Muscle layer of colon (tissue), 2 donors: ENCODE results near the gene PAX3.
"Not testable (repeated sequence)": the region's sequence is repeated elsewhere in the genome, so short reads cannot be mapped to it uniquely, and the experiment has no call there.

Experiments used
- H3K27ac ChIP-seq: one replicate; pipeline ENCODE4 v1.7.0; 2013; ENCODE audit warnings: low read depth, mild to moderate bottlenecking, low read length, moderate library complexity
- H3K27me3 ChIP-seq, 2 donors: one replicate each; pipeline ENCODE4 v1.7.0; 2013; ENCODE audit warnings: low read length in 2 of 2, mild to moderate bottlenecking in 2 of 2; ENCODE audit not compliant: insufficient read depth in 2 of 2, control insufficient read depth in 1 of 2
- H3K36me3 ChIP-seq: one replicate; pipeline ENCODE4 v1.7.0; 2013; ENCODE audit warnings: mild to moderate bottlenecking, low read length; ENCODE audit not compliant: insufficient read depth
- H3K4me1 ChIP-seq: one replicate; pipeline ENCODE4 v1.7.0; 2013; ENCODE audit warnings: mild to moderate bottlenecking, low read length; ENCODE audit not compliant: insufficient read depth
- H3K4me3 ChIP-seq, 2 donors: one replicate each; pipeline ENCODE4 v1.7.0; 2013; ENCODE audit warnings: low read length in 2 of 2, low read depth in 1 of 2, mild to moderate bottlenecking in 1 of 2, moderate library complexity in 1 of 2
- H3K9ac ChIP-seq: one replicate; pipeline ENCODE4 v1.7.0; 2013; ENCODE audit warnings: low read length
- H3K9me3 ChIP-seq: one replicate; pipeline ENCODE4 v1.7.0; 2013; ENCODE audit warnings: mild to moderate bottlenecking, low read length
- donor health status: abdominal sarcoma.
- donor health status: Adenocarcinoma of cecum.

The PAX3 gene

GRCh38 chr2:222179592-222179991 lies 119.2 kb downstream of the PAX3 start:
- H3K4me1 ChIP-seq: no peaks in the 10 kb centered on the region
- no peaks in the 10 kb centered on the region for H3K36me3 ChIP-seq
- no peak overlapping the region for H3K4me3 ChIP-seq
- H3K9me3 ChIP-seq: no peaks in the 10 kb centered on the region
- H3K9ac ChIP-seq: no peak overlapping the region
- H3K27ac ChIP-seq: no peak overlapping the region
- H3K27me3 ChIP-seq: no peaks in the 10 kb centered on the region

- Histone ChIP-seq H3K36me3 (no peaks in the 10 kb centered on the region), H3K27ac (no peak overlapping the region), H3K9ac (no peak overlapping the region), H3K27me3 (no peaks in the 10 kb centered on the region), H3K4me3 (no peak overlapping the region), H3K4me1 (no peaks in the 10 kb centered on the region), H3K9me3 (no peaks in the 10 kb centered on the region)
Measured at GRCh38 chr2:222178450-222178849, 120.3 kb downstream of the PAX3 start.

GRCh38 chr2:222176890-222177289 lies 121.9 kb downstream of the PAX3 start:
- H3K4me3 ChIP-seq: no peak overlapping the region
- no peaks in the 10 kb centered on the region for H3K4me1 ChIP-seq
- H3K36me3 ChIP-seq: no peaks in the 10 kb centered on the region
- no peaks in the 10 kb centered on the region for H3K27me3 ChIP-seq
- no peaks in the 10 kb centered on the region for H3K9me3 ChIP-seq
- H3K27ac ChIP-seq: no peak overlapping the region
- H3K9ac ChIP-seq: no peak overlapping the region

- H3K9ac ChIP-seq: no peak overlapping the region
- no peak overlapping the region for H3K4me3 ChIP-seq
- no peaks in the 10 kb centered on the region for H3K27me3 ChIP-seq
- no peaks in the 10 kb centered on the region for H3K4me1 ChIP-seq
- no peaks in the 10 kb centered on the region for H3K36me3 ChIP-seq
- H3K9me3 ChIP-seq: no peaks in the 10 kb centered on the region
- no peak overlapping the region for H3K27ac ChIP-seq
Measured at GRCh38 chr2:222174450-222174849, 124.3 kb downstream of the PAX3 start.

GRCh38 chr2:222169346-222169745 lies 129.5 kb downstream of the PAX3 start:
- no peak overlapping the region for H3K27ac ChIP-seq
- no peak overlapping the region for H3K9ac ChIP-seq
- H3K9me3 ChIP-seq: no peaks in the 10 kb centered on the region
- H3K4me1 ChIP-seq: no peaks in the 10 kb centered on the region
- no peaks in the 10 kb centered on the region for H3K36me3 ChIP-seq
- no peak overlapping the region for H3K4me3 ChIP-seq
- H3K27me3 ChIP-seq: no peaks in the 10 kb centered on the region

- H3K9ac ChIP-seq: no peak overlapping the region
- no peaks in the 10 kb centered on the region for H3K36me3 ChIP-seq
- no peaks in the 10 kb centered on the region for H3K27me3 ChIP-seq
- H3K27ac ChIP-seq: no peak overlapping the region
- no peak overlapping the region for H3K4me3 ChIP-seq
- no peaks in the 10 kb centered on the region for H3K9me3 ChIP-seq
- no peaks in the 10 kb centered on the region for H3K4me1 ChIP-seq
Measured at GRCh38 chr2:222167762-222168161, 131.0 kb downstream of the PAX3 start.

- Histone ChIP-seq H3K27ac (no peak overlapping the region), H3K9ac (no peak overlapping the region), H3K27me3 (no peaks in the 10 kb centered on the region), H3K9me3 (no peaks in the 10 kb centered on the region), H3K4me3 (no peak overlapping the region), H3K36me3 (no peaks in the 10 kb centered on the region), H3K4me1 (no peaks in the 10 kb centered on the region)
Measured at GRCh38 chr2:222160944-222161343, 137.9 kb downstream of the PAX3 start.

- Histone ChIP-seq H3K9ac (no peak overlapping the region), H3K36me3 (no peaks in the 10 kb centered on the region), H3K4me3 (no peak overlapping the region), H3K9me3 (no peaks in the 10 kb centered on the region), H3K27ac (no peak overlapping the region), H3K4me1 (no peaks in the 10 kb centered on the region), H3K27me3 (no peaks in the 10 kb centered on the region)
Measured at GRCh38 chr2:222160125-222160524, 138.7 kb downstream of the PAX3 start.

- Histone ChIP-seq H3K9ac (no peak overlapping the region), H3K9me3 (no peaks in the 10 kb centered on the region), H3K27me3 (no peaks in the 10 kb centered on the region), H3K27ac (no peak overlapping the region), H3K4me3 (no peak overlapping the region), H3K4me1 (no peaks in the 10 kb centered on the region), H3K36me3 (no peaks in the 10 kb centered on the region)
Measured at GRCh38 chr2:222159221-222159620, 139.6 kb downstream of the PAX3 start.

- H3K27ac ChIP-seq: not testable (repeated sequence)
Measured at GRCh38 chr2:222155003-222155664, 143.7 kb downstream of the PAX3 start.

More at GRCh38 chr2:222155003-222155664, 143.7 kb downstream of the PAX3 start:
- not testable (repeated sequence) for H3K4me3 ChIP-seq, H3K4me1 ChIP-seq, H3K36me3 ChIP-seq, H3K27me3 ChIP-seq, H3K9me3 ChIP-seq, H3K9ac ChIP-seq
